Caki2 (cell line): ENCODE data around the gene KIRREL3. TPM values are rescaled to one million over a fixed set of nuclear protein-coding genes. Genes with fewer than 3 reads are reported as not detected.

Source experiments
- DNase-seq: peaks from one replicate; pipeline ENCODE4 v3.0.0-alpha.2; 2015; ENCODE audit warnings: low read depth
- in situ Hi-C: cut with HindIII; loops from 2 replicates; pipeline ENCODE4 v1.10.0; 2016; ENCODE audit warnings: low sequenced_read_pairs, low pct_unique_long_range_greater_than_20kb, mixed read lengths
- total RNA-seq: library from RNA; depleted of rRNA; stranded (reverse); fragments of >200 nt; shearing (Covaris generic); gene quantifications from 2 replicates; pipeline ENCODE4 v1.2.3, GENCODE V29; 2014; ENCODE audit warnings: low replicate concordance

KIRREL3 gene
- total RNA-seq, 1 experiment from 2014 or later, result 6.4 TPM

GRCh38 chr11:126697936-126698335 is 302.6 kb downstream of the KIRREL3 start:
- in situ Hi-C loops, result no loop called here
- DNase-seq, result no peak

GRCh38 chr11:126696982-126697381 is 303.6 kb downstream of the KIRREL3 start:
- in situ Hi-C loops, result no loop called here
- no peak for DNase-seq

- in situ Hi-C loops, result no loop called here
- no peak for DNase-seq
Observed at GRCh38 chr11:126695293-126695692, 305.3 kb downstream of the KIRREL3 start.

GRCh38 chr11:126694065-126694625 is 306.4 kb downstream of the KIRREL3 start:
- in situ Hi-C loops, result no loop called here
- no peak for DNase-seq

- in situ Hi-C loops, result no loop called here
- no peak for DNase-seq
Observed at GRCh38 chr11:126687477-126687876, 313.1 kb downstream of the KIRREL3 start.

GRCh38 chr11:126686938-126687337 is 313.6 kb downstream of the KIRREL3 start:
- in situ Hi-C loops, result no loop called here
- DNase-seq, result no peak

- in situ Hi-C loops, result no loop called here
Observed at GRCh38 chr11:126683766-126684728, 316.5 kb downstream of the KIRREL3 start.

GRCh38 chr11:126682590-126682989 is 318.0 kb downstream of the KIRREL3 start:
- DNase-seq, result no peak
- in situ Hi-C loops, result no loop called here

More at GRCh38 chr11:126683766-126684728, 316.5 kb downstream of the KIRREL3 start:
- no peak for DNase-seq

GRCh38 chr11:126680700-126681099 is 319.9 kb downstream of the KIRREL3 start:
- in situ Hi-C loops, result no loop called here
- no peak for DNase-seq

GRCh38 chr11:126680131-126680530 is 320.4 kb downstream of the KIRREL3 start:
- in situ Hi-C loops, result no loop called here

GRCh38 chr11:126679033-126679432 is 321.5 kb downstream of the KIRREL3 start:
- in situ Hi-C loops, result no loop called here
- no peak for DNase-seq

More at GRCh38 chr11:126680131-126680530, 320.4 kb downstream of the KIRREL3 start:
- DNase-seq, result no peak

- no peak for DNase-seq
- in situ Hi-C loops, result no loop called here
Observed at GRCh38 chr11:126676536-126676935, 324.0 kb downstream of the KIRREL3 start.

- in situ Hi-C loops, result no loop called here
- no peak for DNase-seq
Observed at GRCh38 chr11:126673319-126673718, 327.3 kb downstream of the KIRREL3 start.

GRCh38 chr11:126669416-126669815 is 331.2 kb downstream of the KIRREL3 start:
- in situ Hi-C loops, result no loop called here

GRCh38 chr11:126664643-126665042 is 335.9 kb downstream of the KIRREL3 start:
- DNase-seq, result no peak
- in situ Hi-C loops, result no loop called here

More at GRCh38 chr11:126669416-126669815, 331.2 kb downstream of the KIRREL3 start:
- no peak for DNase-seq

- in situ Hi-C loops, result no loop called here
Observed at GRCh38 chr11:126663749-126664592, 336.6 kb downstream of the KIRREL3 start.

GRCh38 chr11:126662035-126662790 is 338.4 kb downstream of the KIRREL3 start:
- in situ Hi-C loops, result no loop called here
- no peak for DNase-seq

More at GRCh38 chr11:126663749-126664592, 336.6 kb downstream of the KIRREL3 start:
- DNase-seq, result no peak
